Femur (tissue), 1 donor: ENCODE measurements around the gene RAB1B.
"Not testable (repeated sequence)": the region's sequence is repeated elsewhere in the genome, so short reads cannot be mapped to it uniquely, and the experiment has no call there.

Experiments
- DNase-seq: peaks from one replicate; pipeline ENCODE4 v3.0.0-alpha.2; 2017

Gene RAB1B

GRCh38 chr11:66310803-66311440 is 42.5 kb downstream of the RAB1B start:
- DNase-seq, result not testable (repeated sequence)

- no peak for DNase-seq
These were observed 43.1 kb downstream of the RAB1B start for GRCh38 chr11:66311470-66311964.

GRCh38 chr11:66311965-66312548 is 43.6 kb downstream of the RAB1B start:
- peak; percentile 93 for DNase-seq

- peak; percentile 99 for DNase-seq
These were observed 44.3 kb downstream of the RAB1B start for GRCh38 chr11:66312549-66313320.

GRCh38 chr11:66313321-66314185 is 45.1 kb downstream of the RAB1B start:
- peak; percentile 87 for DNase-seq

- DNase-seq, result no peak
These were observed 45.7 kb downstream of the RAB1B start for GRCh38 chr11:66314186-66314501.

- DNase-seq, result no peak
These were observed 46.4 kb downstream of the RAB1B start for GRCh38 chr11:66314561-66315497.

- no peak for DNase-seq
These were observed 47.1 kb downstream of the RAB1B start for GRCh38 chr11:66315498-66315885.

GRCh38 chr11:66315921-66316811 is 47.7 kb downstream of the RAB1B start:
- no peak for DNase-seq

- peak; percentile 90 for DNase-seq
These were observed 48.4 kb downstream of the RAB1B start, which contains the start of gene CD248 for GRCh38 chr11:66316849-66317251. Gene CD248 (minus strand): TSS chr11:66317044. CDS start chr11:66317027, 17 bp downstream.

GRCh38 chr11:66317322-66317722 is 48.9 kb downstream of the RAB1B start:
- DNase-seq, result peak; percentile 69

GRCh38 chr11:66317723-66318599 is 49.5 kb downstream of the RAB1B start:
- peak; percentile 73 for DNase-seq

- DNase-seq, result no peak
These were observed 50.1 kb downstream of the RAB1B start for GRCh38 chr11:66318600-66318970.

GRCh38 chr11:66320289-66320688 is 51.9 kb downstream of the RAB1B start:
- DNase-seq, result not testable (repeated sequence)

- DNase-seq, result not testable (repeated sequence)
These were observed 52.3 kb downstream of the RAB1B start for GRCh38 chr11:66320748-66321147.

- no peak for DNase-seq
These were observed 53.2 kb downstream of the RAB1B start for GRCh38 chr11:66321606-66322005.

- DNase-seq, result no peak
These were observed 54.4 kb downstream of the RAB1B start for GRCh38 chr11:66322732-66323427.

- no peak for DNase-seq
These were observed 55.2 kb downstream of the RAB1B start for GRCh38 chr11:66323684-66324083.

- DNase-seq, result no peak
These were observed 56.2 kb downstream of the RAB1B start for GRCh38 chr11:66324664-66325063.
